ENCODE data around the gene KCTD16. TPM values are rescaled to one million over a fixed set of nuclear protein-coding genes. Genes with fewer than 3 reads are reported as not detected.

The KCTD16 gene
- polyA plus RNA-seq, 1 donor (not counting 4 experiments of a cell fraction or from before 2014, with no cell fraction given), result 0.04 TPM

- Histone ChIP-seq H3K79me2 (ENCODE audit: control insufficient read depth, insufficient read depth, low read length) (no peaks in the 10 kb centered on the region), H3K9me1 (ENCODE audit: control insufficient read depth, extremely low read depth, insufficient read depth, low read length) (no peaks in the 10 kb centered on the region), H3K4me3 (ENCODE audit: control insufficient read depth in 2 of 3, extremely low read depth in 1 of 3, insufficient read depth in 2 of 3, low read depth in 1 of 3, low read length in 3 of 3) (no peak overlapping the region), H3K9me3 (ENCODE audit: control insufficient read depth, low read depth, low read length) (no peaks in the 10 kb centered on the region), H3K27ac (ENCODE audit: control insufficient read depth, insufficient read depth, low read length) (no peak overlapping the region), H3K27me3 (ENCODE audit: control insufficient read depth, extremely low read depth, insufficient read depth, low read length) (no peaks in the 10 kb centered on the region), H3K4me1 (ENCODE audit: control insufficient read depth, extremely low read depth, insufficient read depth, low read length) (no peaks in the 10 kb centered on the region), H3K9ac (ENCODE audit: control insufficient read depth, extremely low read depth, insufficient read depth, low read length) (no peak overlapping the region), H3K4me2 (ENCODE audit: control insufficient read depth, extremely low read depth, insufficient read depth, low read depth, low read length) (no peak overlapping the region), H3K36me3 (ENCODE audit: control insufficient read depth in 2 of 2, extremely low read depth in 1 of 2, insufficient read depth in 2 of 2, low read length in 2 of 2) (no peaks in the 10 kb centered on the region), H2AFZ (ENCODE audit: control insufficient read depth, low read length) (no peak overlapping the region), H4K20me1 (ENCODE audit: control insufficient read depth, extremely low read depth, insufficient read depth, low read length) (no peaks in the 10 kb centered on the region)
- no peak for DNase-seq (ENCODE audit: low read depth, low spot score)
- TF ChIP-seq EZH2 (IDR thresholded peaks at IDR 0.05; ENCODE audit: low read length), result no peak
- TF ChIP-seq, protein P1, sequence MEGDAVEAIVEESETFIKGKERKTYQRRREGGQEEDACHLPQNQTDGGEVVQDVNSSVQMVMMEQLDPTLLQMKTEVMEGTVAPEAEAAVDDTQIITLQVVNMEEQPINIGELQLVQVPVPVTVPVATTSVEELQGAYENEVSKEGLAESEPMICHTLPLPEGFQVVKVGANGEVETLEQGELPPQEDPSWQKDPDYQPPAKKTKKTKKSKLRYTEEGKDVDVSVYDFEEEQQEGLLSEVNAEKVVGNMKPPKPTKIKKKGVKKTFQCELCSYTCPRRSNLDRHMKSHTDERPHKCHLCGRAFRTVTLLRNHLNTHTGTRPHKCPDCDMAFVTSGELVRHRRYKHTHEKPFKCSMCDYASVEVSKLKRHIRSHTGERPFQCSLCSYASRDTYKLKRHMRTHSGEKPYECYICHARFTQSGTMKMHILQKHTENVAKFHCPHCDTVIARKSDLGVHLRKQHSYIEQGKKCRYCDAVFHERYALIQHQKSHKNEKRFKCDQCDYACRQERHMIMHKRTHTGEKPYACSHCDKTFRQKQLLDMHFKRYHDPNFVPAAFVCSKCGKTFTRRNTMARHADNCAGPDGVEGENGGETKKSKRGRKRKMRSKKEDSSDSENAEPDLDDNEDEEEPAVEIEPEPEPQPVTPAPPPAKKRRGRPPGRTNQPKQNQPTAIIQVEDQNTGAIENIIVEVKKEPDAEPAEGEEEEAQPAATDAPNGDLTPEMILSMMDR (optimal IDR thresholded peaks at IDR 0.05 in 1 of 3, IDR thresholded peaks at IDR 0.05 in 1 of 3, conservative IDR thresholded peaks at IDR 0.05 in 1 of 3; ENCODE audit: extremely low read depth in 1 of 3, insufficient read depth in 2 of 3, low read length in 3 of 3), result no peak
- FAIRE-seq, result no peak
- dilution Hi-C loops (cut with MboI; ENCODE audit: extremely low pct_ligation_motif_present, low sequenced_read_pairs), result no loop called here
Observed at GRCh38 chr5:144510845-144511579, 340.3 kb downstream of the KCTD16 start.

GRCh38 chr5:144511580-144512072 is 341.0 kb downstream of the KCTD16 start:
- TF ChIP-seq, protein P1 (optimal IDR thresholded peaks at IDR 0.05 in 1 of 3, IDR thresholded peaks at IDR 0.05 in 1 of 3, conservative IDR thresholded peaks at IDR 0.05 in 1 of 3; ENCODE audit: extremely low read depth in 1 of 3, insufficient read depth in 2 of 3, low read length in 3 of 3), result no peak
- no peak for TF ChIP-seq EZH2 (IDR thresholded peaks at IDR 0.05; ENCODE audit: low read length)
- Histone ChIP-seq H3K27me3 (ENCODE audit: control insufficient read depth, extremely low read depth, insufficient read depth, low read length) (no peaks in the 10 kb centered on the region), H3K79me2 (ENCODE audit: control insufficient read depth, insufficient read depth, low read length) (no peaks in the 10 kb centered on the region), H3K9me1 (ENCODE audit: control insufficient read depth, extremely low read depth, insufficient read depth, low read length) (no peaks in the 10 kb centered on the region), H4K20me1 (ENCODE audit: control insufficient read depth, extremely low read depth, insufficient read depth, low read length) (no peaks in the 10 kb centered on the region), H3K4me3 (ENCODE audit: control insufficient read depth in 2 of 3, extremely low read depth in 1 of 3, insufficient read depth in 2 of 3, low read depth in 1 of 3, low read length in 3 of 3) (no peak overlapping the region), H3K36me3 (ENCODE audit: control insufficient read depth in 2 of 2, extremely low read depth in 1 of 2, insufficient read depth in 2 of 2, low read length in 2 of 2) (no peaks in the 10 kb centered on the region), H3K9ac (ENCODE audit: control insufficient read depth, extremely low read depth, insufficient read depth, low read length) (no peak overlapping the region), H2AFZ (ENCODE audit: control insufficient read depth, low read length) (no peak overlapping the region), H3K9me3 (ENCODE audit: control insufficient read depth, low read depth, low read length) (no peaks in the 10 kb centered on the region), H3K27ac (ENCODE audit: control insufficient read depth, insufficient read depth, low read length) (no peak overlapping the region), H3K4me1 (ENCODE audit: control insufficient read depth, extremely low read depth, insufficient read depth, low read length) (no peaks in the 10 kb centered on the region), H3K4me2 (ENCODE audit: control insufficient read depth, extremely low read depth, insufficient read depth, low read depth, low read length) (no peak overlapping the region)
- FAIRE-seq, result no peak
- DNase-seq (ENCODE audit: low read depth, low spot score), result no peak
- dilution Hi-C loops (cut with MboI; ENCODE audit: extremely low pct_ligation_motif_present, low sequenced_read_pairs), result no loop called here
